Neural progenitor cell (in vitro differentiated cells): ENCODE results near the gene GRB7. TPM values are rescaled to one million over a fixed set of nuclear protein-coding genes. Genes with fewer than 3 reads are reported as not detected.

Experiments
- DNase-seq: peaks from one replicate; pipeline ENCODE4 v3.0.0-alpha.2; 2016; ENCODE audit warnings: low spot score
- H2AFZ ChIP-seq: fragments of 200-600 bp; sonication (generic); replicated peaks from 2 replicates; pipeline ENCODE4 v1.6.1; 2016; ENCODE audit warnings: antibody characterized with exemption
- H3F3A ChIP-seq: fragments of 200-600 bp; sonication (generic); 2 replicates; pipeline ENCODE4 v1.6.1; 2016; ENCODE audit warnings: antibody characterized with exemption, low read depth
- H3K27ac ChIP-seq: fragments of 200-600 bp; sonication (generic); 2 replicates; pipeline ENCODE4 v1.5.1; 2016; ENCODE audit warnings: mild to moderate bottlenecking
- H3K27me3 ChIP-seq: fragments of 200-600 bp; sonication (generic); 2 replicates; pipeline ENCODE4 v1.6.1; 2016; ENCODE audit warnings: mild to moderate bottlenecking, moderate library complexity
- H3K36me3 ChIP-seq: fragments of 200-600 bp; sonication (generic); 2 replicates; pipeline ENCODE4 v1.5.1; 2016
- H3K4me1 ChIP-seq: fragments of 200-600 bp; sonication (generic); 2 replicates; pipeline ENCODE4 v1.6.1; 2016; ENCODE audit warnings: mixed run types
- H3K4me2 ChIP-seq: fragments of 200-600 bp; sonication (generic); 2 replicates; pipeline ENCODE4 v1.6.1; 2016
- H3K4me3 ChIP-seq: fragments of 200-600 bp; sonication (generic); 2 replicates; pipeline ENCODE4 v1.5.1; 2016
- H3K79me2 ChIP-seq: fragments of 200-600 bp; sonication (generic); 2 replicates; pipeline ENCODE4 v1.6.1; 2016; ENCODE audit warnings: low read depth
- H3K9ac ChIP-seq: fragments of 200-600 bp; sonication (generic); 2 replicates; pipeline ENCODE4 v1.6.1; 2016
- H3K9me3 ChIP-seq: fragments of 200-600 bp; sonication (generic); 2 replicates; pipeline ENCODE4 v1.5.1; 2016; ENCODE audit warnings: low read depth
- H4K20me1 ChIP-seq: fragments of 200-600 bp; sonication (generic); 2 replicates; pipeline ENCODE4 v1.6.1; 2016; ENCODE audit warnings: low read depth
- H3K27ac Mint-ChIP-seq: 3 replicates; pipeline ENCODE4 v1.8.0; 2021; ENCODE audit warnings: mixed read lengths
- H3K27me3 Mint-ChIP-seq: 2 replicates; pipeline ENCODE4 v1.8.0; 2022; ENCODE audit warnings: low read depth, mild to moderate bottlenecking, inconsistent platforms, moderate library complexity, mixed read lengths; ENCODE audit not compliant: insufficient read depth
- H3K36me3 Mint-ChIP-seq: 3 replicates; pipeline ENCODE4 v1.8.0; 2021; ENCODE audit warnings: mixed read lengths
- H3K4me1 Mint-ChIP-seq: 3 replicates; pipeline ENCODE4 v1.8.0; 2021; ENCODE audit warnings: mixed read lengths
- H3K4me3 Mint-ChIP-seq: 3 replicates; pipeline ENCODE4 v1.8.0; 2021; ENCODE audit warnings: mild to moderate bottlenecking, moderate library complexity, mixed read lengths
- H3K9me3 Mint-ChIP-seq: 3 replicates; pipeline ENCODE4 v1.8.0; 2020; ENCODE audit warnings: mixed read lengths
- CTCF ChIP-seq: fragments of 200-600 bp; sonication (generic); IDR thresholded peaks from 2 replicates; pipeline ENCODE4 v1.5.1; 2017; ENCODE audit warnings: antibody characterized with exemption, mild to moderate bottlenecking
- EZH2 ChIP-seq: fragments of 200-600 bp; sonication (generic); IDR thresholded peaks from 2 replicates; pipeline ENCODE4 v1.6.1; 2017; ENCODE audit warnings: antibody characterized with exemption, mild to moderate bottlenecking, moderate library complexity
- EZH2phosphoT487 ChIP-seq: fragments of 200-600 bp; sonication (generic); IDR thresholded peaks from 2 replicates; pipeline ENCODE4 v1.6.1; 2017; ENCODE audit warnings: antibody characterized with exemption
- total RNA-seq: library from RNA; depleted of rRNA; stranded (reverse); fragments of >200 nt; gene quantifications from 2 replicates; pipeline ENCODE4 v1.2.3, GENCODE V29; 2015; ENCODE audit warnings: low replicate concordance

Gene GRB7
- total RNA-seq, 1 donor from 2014 or later: 6.0 TPM

- no peak overlapping the region for H3K27ac ChIP-seq
- H3K4me1 ChIP-seq: peaks cover 8% of the 10 kb centered on the region
- H3K4me3 ChIP-seq: no peak overlapping the region
- no peaks in the 10 kb centered on the region for H3K79me2 ChIP-seq
- H3K9ac ChIP-seq: no peak overlapping the region
- no peak overlapping the region for H2AFZ ChIP-seq
- H3K9me3 ChIP-seq: no peaks in the 10 kb centered on the region
- H3K36me3 ChIP-seq: no peaks in the 10 kb centered on the region
- Mint-ChIP-seq H3K4me1 (peaks cover 5% of the 10 kb centered on the region), H3K4me3 (no peak overlapping the region), H3K27me3 (peaks cover 3% of the 10 kb centered on the region), H3K27ac (no peak overlapping the region), H3K9me3 (no peaks in the 10 kb centered on the region), H3K36me3 (no peaks in the 10 kb centered on the region)
- no peaks in the 10 kb centered on the region for H3F3A ChIP-seq
- H4K20me1 ChIP-seq: no peaks in the 10 kb centered on the region
- TF ChIP-seq CTCF: no peak
- TF ChIP-seq EZH2phosphoT487: no peak
- TF ChIP-seq EZH2: no peak
- DNase-seq: no peak
- H3K4me2 ChIP-seq: no peak overlapping the region
- H3K27me3 ChIP-seq: no peaks in the 10 kb centered on the region
These were observed 28.0 kb downstream of the GRB7 start for GRCh38 chr17:39765766-39766165.

- Mint-ChIP-seq H3K4me3 (no peak overlapping the region), H3K36me3 (no peaks in the 10 kb centered on the region), H3K27me3 (peaks cover 3% of the 10 kb centered on the region), H3K4me1 (peaks cover 5% of the 10 kb centered on the region), H3K9me3 (no peaks in the 10 kb centered on the region), H3K27ac (no peak overlapping the region)
- Histone ChIP-seq H3K4me2 (no peak overlapping the region), H3K36me3 (no peaks in the 10 kb centered on the region), H2AFZ (no peak overlapping the region), H4K20me1 (no peaks in the 10 kb centered on the region), H3K79me2 (no peaks in the 10 kb centered on the region), H3K4me1 (peaks cover 8% of the 10 kb centered on the region), H3K27ac (no peak overlapping the region), H3K9ac (no peak overlapping the region), H3K9me3 (no peaks in the 10 kb centered on the region), H3F3A (no peaks in the 10 kb centered on the region), H3K27me3 (no peaks in the 10 kb centered on the region), H3K4me3 (no peak overlapping the region)
- TF ChIP-seq EZH2phosphoT487: no peak
- no peak for TF ChIP-seq CTCF
- no peak for TF ChIP-seq EZH2
- no peak for DNase-seq
These were observed 29.4 kb downstream of the GRB7 start for GRCh38 chr17:39767147-39767546.

- no peak for DNase-seq
- TF ChIP-seq EZH2phosphoT487 (no peak), CTCF (no peak), EZH2 (no peak)
- Histone ChIP-seq H3K4me3 (no peak overlapping the region), H3K27ac (no peak overlapping the region), H3K79me2 (no peaks in the 10 kb centered on the region), H3F3A (no peaks in the 10 kb centered on the region), H3K36me3 (no peaks in the 10 kb centered on the region), H3K4me1 (no peaks in the 10 kb centered on the region), H3K9me3 (no peaks in the 10 kb centered on the region), H4K20me1 (no peaks in the 10 kb centered on the region), H3K27me3 (no peaks in the 10 kb centered on the region), H2AFZ (no peak overlapping the region), H3K9ac (no peak overlapping the region), H3K4me2 (no peak overlapping the region)
- H3K27ac Mint-ChIP-seq: no peak overlapping the region
- H3K9me3 Mint-ChIP-seq: no peaks in the 10 kb centered on the region
- H3K4me1 Mint-ChIP-seq: peaks cover 3% of the 10 kb centered on the region
- no peak overlapping the region for H3K4me3 Mint-ChIP-seq
- H3K27me3 Mint-ChIP-seq: peaks cover 5% of the 10 kb centered on the region
- no peaks in the 10 kb centered on the region for H3K36me3 Mint-ChIP-seq
These were observed 32.3 kb downstream of the GRB7 start for GRCh38 chr17:39769974-39770587.
